Neural progenitor cell (in vitro differentiated cells): ENCODE results near the gene GLIPR1L1. TPM values are rescaled to one million over a fixed set of nuclear protein-coding genes. Genes with fewer than 3 reads are reported as not detected.

Experiments
- DNase-seq: peaks from one replicate; pipeline ENCODE4 v3.0.0-alpha.2; 2016; ENCODE audit warnings: low spot score
- H2AFZ ChIP-seq: fragments of 200-600 bp; sonication (generic); replicated peaks from 2 replicates; pipeline ENCODE4 v1.6.1; 2016; ENCODE audit warnings: antibody characterized with exemption
- H3F3A ChIP-seq: fragments of 200-600 bp; sonication (generic); 2 replicates; pipeline ENCODE4 v1.6.1; 2016; ENCODE audit warnings: antibody characterized with exemption, low read depth
- H3K27ac ChIP-seq: fragments of 200-600 bp; sonication (generic); 2 replicates; pipeline ENCODE4 v1.5.1; 2016; ENCODE audit warnings: mild to moderate bottlenecking
- H3K27me3 ChIP-seq: fragments of 200-600 bp; sonication (generic); 2 replicates; pipeline ENCODE4 v1.6.1; 2016; ENCODE audit warnings: mild to moderate bottlenecking, moderate library complexity
- H3K36me3 ChIP-seq: fragments of 200-600 bp; sonication (generic); 2 replicates; pipeline ENCODE4 v1.5.1; 2016
- H3K4me1 ChIP-seq: fragments of 200-600 bp; sonication (generic); 2 replicates; pipeline ENCODE4 v1.6.1; 2016; ENCODE audit warnings: mixed run types
- H3K4me2 ChIP-seq: fragments of 200-600 bp; sonication (generic); 2 replicates; pipeline ENCODE4 v1.6.1; 2016
- H3K4me3 ChIP-seq: fragments of 200-600 bp; sonication (generic); 2 replicates; pipeline ENCODE4 v1.5.1; 2016
- H3K79me2 ChIP-seq: fragments of 200-600 bp; sonication (generic); 2 replicates; pipeline ENCODE4 v1.6.1; 2016; ENCODE audit warnings: low read depth
- H3K9ac ChIP-seq: fragments of 200-600 bp; sonication (generic); 2 replicates; pipeline ENCODE4 v1.6.1; 2016
- H3K9me3 ChIP-seq: fragments of 200-600 bp; sonication (generic); 2 replicates; pipeline ENCODE4 v1.5.1; 2016; ENCODE audit warnings: low read depth
- H4K20me1 ChIP-seq: fragments of 200-600 bp; sonication (generic); 2 replicates; pipeline ENCODE4 v1.6.1; 2016; ENCODE audit warnings: low read depth
- H3K27ac Mint-ChIP-seq: 3 replicates; pipeline ENCODE4 v1.8.0; 2021; ENCODE audit warnings: mixed read lengths
- H3K27me3 Mint-ChIP-seq: 2 replicates; pipeline ENCODE4 v1.8.0; 2022; ENCODE audit warnings: low read depth, mild to moderate bottlenecking, inconsistent platforms, moderate library complexity, mixed read lengths; ENCODE audit not compliant: insufficient read depth
- H3K36me3 Mint-ChIP-seq: 3 replicates; pipeline ENCODE4 v1.8.0; 2021; ENCODE audit warnings: mixed read lengths
- H3K4me1 Mint-ChIP-seq: 3 replicates; pipeline ENCODE4 v1.8.0; 2021; ENCODE audit warnings: mixed read lengths
- H3K4me3 Mint-ChIP-seq: 3 replicates; pipeline ENCODE4 v1.8.0; 2021; ENCODE audit warnings: mild to moderate bottlenecking, moderate library complexity, mixed read lengths
- H3K9me3 Mint-ChIP-seq: 3 replicates; pipeline ENCODE4 v1.8.0; 2020; ENCODE audit warnings: mixed read lengths
- EZH2 ChIP-seq: fragments of 200-600 bp; sonication (generic); IDR thresholded peaks from 2 replicates; pipeline ENCODE4 v1.6.1; 2017; ENCODE audit warnings: antibody characterized with exemption, mild to moderate bottlenecking, moderate library complexity
- EZH2phosphoT487 ChIP-seq: fragments of 200-600 bp; sonication (generic); IDR thresholded peaks from 2 replicates; pipeline ENCODE4 v1.6.1; 2017; ENCODE audit warnings: antibody characterized with exemption
- total RNA-seq: library from RNA; depleted of rRNA; stranded (reverse); fragments of >200 nt; gene quantifications from 2 replicates; pipeline ENCODE4 v1.2.3, GENCODE V29; 2015; ENCODE audit warnings: low replicate concordance
- TF ChIP-seq, protein P1 (sequence below): fragments of 200-600 bp; sonication (generic); IDR thresholded peaks from 2 replicates; pipeline ENCODE4 v1.5.1; 2017; ENCODE audit warnings: antibody characterized with exemption, mild to moderate bottlenecking

Gene GLIPR1L1
- total RNA-seq, 1 donor from 2014 or later: not detected

DNA sequence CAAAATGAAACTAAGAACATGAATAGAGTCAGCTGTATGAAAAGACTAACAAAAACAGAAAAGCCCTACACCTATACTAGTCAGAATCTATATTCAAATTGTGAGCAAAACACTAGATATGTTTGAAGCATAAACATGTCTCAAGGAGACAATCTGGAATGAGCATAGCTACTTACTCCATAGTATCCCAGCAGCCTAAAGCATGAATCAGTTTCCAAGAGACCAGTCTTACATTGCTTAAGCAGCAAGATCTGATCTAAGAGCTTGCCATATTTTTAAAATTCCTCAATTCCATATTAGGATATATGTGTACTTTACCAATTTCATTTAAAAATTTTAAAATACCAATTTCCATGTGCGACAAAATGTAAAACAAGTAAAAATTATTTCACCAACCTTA lies 12.0 kb upstream of the GLIPR1L1 start:
- DNase-seq: no peak
- no peak overlapping the region for H3K4me2 ChIP-seq
- H4K20me1 ChIP-seq: no peaks in the 10 kb centered on the region
- no peak overlapping the region for H3K27ac Mint-ChIP-seq
- H3K27ac ChIP-seq: no peak overlapping the region
- no peak overlapping the region for H3K9ac ChIP-seq
- H3K4me3 Mint-ChIP-seq: no peak overlapping the region
- H3K27me3 ChIP-seq: no peaks in the 10 kb centered on the region
- no peaks in the 10 kb centered on the region for H3K36me3 Mint-ChIP-seq
- H3K9me3 Mint-ChIP-seq: no peaks in the 10 kb centered on the region
- TF ChIP-seq EZH2phosphoT487 (no peak), EZH2 (no peak)
- TF ChIP-seq, protein P1, sequence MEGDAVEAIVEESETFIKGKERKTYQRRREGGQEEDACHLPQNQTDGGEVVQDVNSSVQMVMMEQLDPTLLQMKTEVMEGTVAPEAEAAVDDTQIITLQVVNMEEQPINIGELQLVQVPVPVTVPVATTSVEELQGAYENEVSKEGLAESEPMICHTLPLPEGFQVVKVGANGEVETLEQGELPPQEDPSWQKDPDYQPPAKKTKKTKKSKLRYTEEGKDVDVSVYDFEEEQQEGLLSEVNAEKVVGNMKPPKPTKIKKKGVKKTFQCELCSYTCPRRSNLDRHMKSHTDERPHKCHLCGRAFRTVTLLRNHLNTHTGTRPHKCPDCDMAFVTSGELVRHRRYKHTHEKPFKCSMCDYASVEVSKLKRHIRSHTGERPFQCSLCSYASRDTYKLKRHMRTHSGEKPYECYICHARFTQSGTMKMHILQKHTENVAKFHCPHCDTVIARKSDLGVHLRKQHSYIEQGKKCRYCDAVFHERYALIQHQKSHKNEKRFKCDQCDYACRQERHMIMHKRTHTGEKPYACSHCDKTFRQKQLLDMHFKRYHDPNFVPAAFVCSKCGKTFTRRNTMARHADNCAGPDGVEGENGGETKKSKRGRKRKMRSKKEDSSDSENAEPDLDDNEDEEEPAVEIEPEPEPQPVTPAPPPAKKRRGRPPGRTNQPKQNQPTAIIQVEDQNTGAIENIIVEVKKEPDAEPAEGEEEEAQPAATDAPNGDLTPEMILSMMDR: no peak
- no peak overlapping the region for H3K4me3 ChIP-seq
- no peak overlapping the region for H2AFZ ChIP-seq
- H3K36me3 ChIP-seq: no peaks in the 10 kb centered on the region
- no peaks in the 10 kb centered on the region for H3K9me3 ChIP-seq
- no peaks in the 10 kb centered on the region for H3K79me2 ChIP-seq
- H3K4me1 Mint-ChIP-seq: peaks cover 20% of the 10 kb centered on the region
- H3F3A ChIP-seq: peaks cover 6% of the 10 kb centered on the region
- H3K27me3 Mint-ChIP-seq: no peaks in the 10 kb centered on the region
- H3K4me1 ChIP-seq: peaks cover 9% of the 10 kb centered on the region

- H3K36me3 ChIP-seq: no peaks in the 10 kb centered on the region
Observed at GRCh38 chr12:75323663-75324062, 10.8 kb upstream of the GLIPR1L1 start.

DNA sequence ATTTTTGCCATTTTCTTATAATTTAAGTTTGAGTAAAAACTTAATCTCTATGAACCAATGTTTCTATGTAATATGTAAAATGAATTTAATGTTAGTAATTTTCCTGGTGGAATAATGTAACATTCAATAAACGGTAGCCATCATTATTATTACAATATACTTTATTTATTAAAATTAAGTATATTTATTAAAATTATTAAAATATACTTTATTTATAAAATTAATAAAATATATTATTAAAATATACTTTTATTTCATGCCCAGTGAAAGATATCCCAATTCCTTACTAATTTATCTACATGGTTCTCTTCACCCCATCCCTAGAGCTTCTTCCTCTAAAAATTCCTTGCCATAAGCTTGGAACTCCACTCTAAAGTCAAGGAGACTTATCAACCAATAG lies 6.8 kb upstream of the GLIPR1L1 start:
- Histone ChIP-seq H3K9me3 (no peaks in the 10 kb centered on the region), H3K4me1 (peaks cover 6% of the 10 kb centered on the region), H3K27me3 (no peaks in the 10 kb centered on the region), H3K79me2 (no peaks in the 10 kb centered on the region), H2AFZ (no peak overlapping the region), H3K9ac (no peak overlapping the region), H3K4me2 (no peak overlapping the region), H3K27ac (no peak overlapping the region), H4K20me1 (peaks cover 3% of the 10 kb centered on the region), H3K36me3 (no peaks in the 10 kb centered on the region), H3F3A (peaks cover 17% of the 10 kb centered on the region), H3K4me3 (no peak overlapping the region)
- H3K4me1 Mint-ChIP-seq: peaks cover 24% of the 10 kb centered on the region
- peaks cover 6% of the 10 kb centered on the region for H3K27me3 Mint-ChIP-seq
- no peaks in the 10 kb centered on the region for H3K9me3 Mint-ChIP-seq
- H3K36me3 Mint-ChIP-seq: no peaks in the 10 kb centered on the region
- DNase-seq: no peak
- no peak for TF ChIP-seq EZH2
- TF ChIP-seq EZH2phosphoT487: no peak
- TF ChIP-seq, protein P1: no peak
- no peak overlapping the region for H3K4me3 Mint-ChIP-seq
- no peak overlapping the region for H3K27ac Mint-ChIP-seq

More at GRCh38 chr12:75323663-75324062, 10.8 kb upstream of the GLIPR1L1 start:
- DNase-seq: no peak
- no peaks in the 10 kb centered on the region for H4K20me1 ChIP-seq
- no peak overlapping the region for H3K4me3 ChIP-seq
- H3K27me3 ChIP-seq: no peaks in the 10 kb centered on the region
- H3K27ac ChIP-seq: no peak overlapping the region
- no peaks in the 10 kb centered on the region for H3K36me3 Mint-ChIP-seq
- TF ChIP-seq EZH2: no peak
- TF ChIP-seq, protein P1: no peak
- no peak for TF ChIP-seq EZH2phosphoT487
- H3K79me2 ChIP-seq: no peaks in the 10 kb centered on the region
- no peaks in the 10 kb centered on the region for H3K27me3 Mint-ChIP-seq
- peaks cover 14% of the 10 kb centered on the region for H3K4me1 Mint-ChIP-seq
- H3F3A ChIP-seq: no peaks in the 10 kb centered on the region
- H3K4me2 ChIP-seq: no peak overlapping the region
- no peak overlapping the region for H3K27ac Mint-ChIP-seq
- H3K9ac ChIP-seq: no peak overlapping the region
- H2AFZ ChIP-seq: no peak overlapping the region
- H3K9me3 ChIP-seq: no peaks in the 10 kb centered on the region
- H3K4me1 ChIP-seq: peaks cover 9% of the 10 kb centered on the region
- H3K4me3 Mint-ChIP-seq: no peak overlapping the region
- H3K9me3 Mint-ChIP-seq: no peaks in the 10 kb centered on the region
